Measurements from ENCODE around the gene NLRP6.
"Not testable (repeated sequence)": the region's sequence is repeated elsewhere in the genome, so short reads cannot be mapped to it uniquely, and the experiment has no call there.

NLRP6 gene

GRCh38 chr11:309979-310572 is 31.9 kb downstream of the NLRP6 start:
- DNase-seq, result not testable (repeated sequence)

GRCh38 chr11:311013-311748 is 33.0 kb downstream of the NLRP6 start:
- not testable (repeated sequence) for DNase-seq

GRCh38 chr11:312092-312816 is 34.0 kb downstream of the NLRP6 start:
- DNase-seq, result no peak

- no peak for DNase-seq
Observed at GRCh38 chr11:313304-313786, 35.1 kb downstream of the NLRP6 start.

DNA sequence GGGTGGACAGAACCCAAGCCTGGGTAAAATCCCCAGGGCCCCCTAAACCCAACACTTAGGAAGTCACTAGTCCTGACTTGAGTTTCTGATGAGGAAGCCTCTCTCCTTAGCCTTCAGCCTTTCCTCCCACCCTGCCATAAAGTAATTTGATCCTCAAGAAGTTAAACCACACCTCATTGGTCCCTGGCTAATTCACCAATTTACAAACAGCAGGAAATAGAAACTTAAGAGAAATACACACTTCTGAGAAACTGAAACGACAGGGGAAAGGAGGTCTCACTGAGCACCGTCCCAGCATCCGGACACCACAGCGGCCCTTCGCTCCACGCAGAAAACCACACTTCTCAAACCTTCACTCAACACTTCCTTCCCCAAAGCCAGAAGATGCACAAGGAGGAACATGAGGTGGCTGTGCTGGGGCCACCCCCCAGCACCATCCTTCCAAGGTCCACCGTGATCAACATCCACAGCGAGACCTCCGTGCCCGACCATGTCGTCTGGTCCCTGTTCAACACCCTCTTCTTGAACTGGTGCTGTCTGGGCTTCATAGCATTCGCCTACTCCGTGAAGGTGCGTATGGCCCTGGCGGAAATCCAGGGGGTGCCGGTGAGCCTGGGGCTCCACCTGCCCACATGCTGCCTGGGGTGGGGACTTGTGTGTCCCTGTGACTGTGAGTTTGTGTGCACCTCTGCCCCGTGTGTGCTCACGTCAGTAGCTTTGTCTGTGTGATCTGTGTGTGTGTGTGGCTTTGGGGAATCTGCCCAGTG is 35.8 kb downstream of the NLRP6 start, which contains the start of gene IFITM1:
TSS of gene IFITM1 (plus strand) at position 254 of the 767 bp plus-strand sequence. CDS start at position 385, 131 bp downstream.
- DNase-seq, result no peak

- DNase-seq, result not testable (repeated sequence)
Observed at GRCh38 chr11:314554-314875, 36.3 kb downstream of the NLRP6 start.

GRCh38 chr11:315051-315481 is 36.9 kb downstream of the NLRP6 start:
- DNase-seq, result no peak

DNA sequence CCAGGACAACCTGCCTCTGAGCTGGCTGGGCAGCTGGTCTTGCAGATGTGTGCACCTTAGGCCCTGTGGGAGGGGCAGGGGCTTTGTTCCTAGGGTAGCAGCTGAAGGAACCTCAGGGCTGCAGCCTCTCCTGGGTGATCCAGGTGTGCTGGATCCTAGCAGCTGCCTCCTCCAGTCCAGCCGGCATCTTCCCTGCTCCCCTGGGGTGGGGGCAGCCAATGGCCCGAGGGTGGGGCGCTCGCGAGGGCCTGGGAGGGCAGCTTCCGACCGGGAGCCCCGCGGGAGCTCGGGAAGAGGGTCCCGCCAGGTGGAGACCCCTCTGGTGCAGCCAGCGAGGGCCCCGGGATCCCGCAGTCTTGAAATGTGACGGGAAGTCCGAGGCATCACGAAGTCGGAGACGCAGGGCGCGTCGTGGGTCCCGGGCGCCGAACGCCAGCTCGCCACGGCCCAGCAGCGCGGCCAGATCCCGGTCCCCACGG is 37.3 kb downstream of the NLRP6 start:
- no peak for DNase-seq

- no peak for DNase-seq
Observed at GRCh38 chr11:316031-316701, 38.0 kb downstream of the NLRP6 start.

- no peak for DNase-seq
Observed at GRCh38 chr11:316891-317301, 38.7 kb downstream of the NLRP6 start.

- DNase-seq, result not testable (repeated sequence)
Observed at GRCh38 chr11:317668-318404, 39.6 kb downstream of the NLRP6 start.

DNA sequence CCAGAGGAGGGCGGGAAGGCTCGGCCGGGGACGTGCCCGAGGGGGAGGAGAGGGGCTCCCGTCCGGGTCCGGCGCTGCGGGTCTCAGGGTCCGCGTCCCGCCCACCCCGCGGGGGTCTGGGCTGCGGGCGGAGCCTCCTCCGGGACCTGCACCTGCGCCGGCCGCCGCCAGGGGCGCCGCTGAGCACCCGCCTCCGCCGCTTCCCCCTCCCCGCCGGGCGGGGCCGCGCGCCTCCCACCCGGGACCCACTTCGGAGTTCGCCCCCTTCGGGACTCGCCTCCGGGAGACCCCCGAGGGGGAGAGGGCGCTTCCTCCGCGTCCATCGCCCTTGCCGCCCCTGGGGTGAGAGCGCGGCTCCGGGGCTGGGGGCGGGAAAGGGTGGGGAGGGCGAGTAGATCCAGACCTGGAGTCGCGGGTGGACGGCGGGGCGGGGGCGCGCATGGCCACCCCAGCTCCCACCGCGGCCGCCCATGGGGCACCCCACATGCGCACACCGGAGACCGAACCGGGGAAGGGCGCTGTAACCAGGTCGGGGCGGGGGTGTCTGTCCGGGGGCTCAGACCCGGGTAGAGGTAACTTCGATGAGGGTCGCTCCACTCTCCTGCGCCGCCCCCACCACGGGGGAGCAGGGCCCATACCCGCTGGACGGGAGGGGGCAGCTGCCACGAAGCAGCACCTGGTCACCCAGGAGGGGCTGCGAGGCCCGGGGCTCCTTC is 40.4 kb downstream of the NLRP6 start:
- not testable (repeated sequence) for DNase-seq

GRCh38 chr11:319121-319887 is 41.1 kb downstream of the NLRP6 start:
- DNase-seq, result not testable (repeated sequence)

DNA sequence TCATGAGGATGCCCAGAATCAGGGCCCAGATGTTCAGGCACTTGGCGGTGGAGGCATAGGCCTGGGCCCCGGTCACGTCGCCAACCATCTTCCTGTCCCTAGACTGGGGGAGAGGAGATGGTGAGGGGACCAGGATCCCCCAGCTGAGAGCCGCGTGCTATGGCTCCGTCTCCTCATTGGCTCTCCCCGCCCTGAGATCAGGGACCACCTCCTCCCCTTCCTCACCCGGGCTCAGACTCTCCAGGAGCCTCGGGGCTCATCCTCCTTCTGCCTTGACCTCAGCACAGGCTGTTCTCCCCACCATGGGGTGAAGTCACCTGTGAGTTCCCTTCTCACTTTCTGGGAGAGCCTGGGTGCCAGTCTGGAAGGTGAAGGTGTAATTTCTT is 41.7 kb downstream of the NLRP6 start:
- not testable (repeated sequence) for DNase-seq

DNA sequence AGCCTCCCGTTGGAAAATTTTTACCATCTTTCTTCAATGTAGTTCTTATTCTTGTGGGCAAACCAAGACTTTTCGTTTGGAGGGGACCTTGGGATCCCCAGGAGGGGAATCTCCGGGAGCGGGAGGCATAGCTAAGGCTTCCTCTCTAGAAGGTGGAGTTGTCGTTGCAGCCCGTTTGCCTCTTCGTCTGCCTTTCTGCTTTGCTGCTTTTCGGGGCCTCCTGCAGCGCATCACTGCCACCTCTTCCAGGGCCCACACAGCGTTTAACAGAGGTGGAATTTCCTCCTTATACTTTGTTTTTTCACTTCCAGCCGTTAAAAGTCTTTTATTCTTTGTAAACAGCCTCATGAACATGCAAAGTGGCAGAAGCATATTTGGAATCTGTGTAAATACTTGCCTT is 45.9 kb downstream of the NLRP6 start:
- no peak for DNase-seq

GRCh38 chr11:324593-325517 is 46.6 kb downstream of the NLRP6 start:
- not testable (repeated sequence) for DNase-seq

- no peak for DNase-seq
Observed at GRCh38 chr11:325796-326591, 47.8 kb downstream of the NLRP6 start.

DNA sequence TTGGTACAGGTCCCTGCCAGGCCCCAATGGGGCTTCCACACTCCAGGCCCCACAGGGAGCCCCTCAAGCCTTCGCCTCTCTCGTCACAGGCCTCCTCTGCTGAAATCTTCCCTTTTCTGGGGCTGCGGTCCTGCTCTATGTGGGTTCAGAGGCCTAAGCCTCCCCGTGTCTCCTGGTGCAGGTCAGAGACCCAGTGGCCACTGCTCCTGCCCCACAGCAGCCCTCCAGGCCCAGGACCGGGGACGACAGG is 48.3 kb downstream of the NLRP6 start:
- DNase-seq, result no peak
